ENCODE data around the gene TTC7B.

DNA sequence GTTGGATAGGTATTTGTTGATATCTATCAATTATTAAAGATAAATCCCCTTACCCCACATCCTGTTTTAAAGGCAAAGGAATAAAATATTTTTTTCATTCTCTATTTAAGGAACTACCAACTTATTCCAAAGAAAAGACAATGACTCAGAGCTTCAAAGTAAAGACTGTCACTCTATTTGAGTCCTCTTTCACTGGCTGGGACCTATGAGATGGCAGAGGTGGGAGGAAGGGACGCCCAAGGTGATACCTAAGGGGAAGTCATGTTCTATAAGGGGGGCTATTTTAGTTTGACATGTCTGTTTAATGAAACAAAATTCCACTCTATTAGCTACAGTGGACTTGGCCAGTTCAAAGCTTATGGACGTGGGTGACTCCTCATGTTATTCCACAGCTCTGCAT lies 209.8 kb downstream of the TTC7B start:
- TF ChIP-seq CTCF (conservative IDR thresholded peaks at IDR 0.05 in 1 of 2, IDR thresholded peaks at IDR 0.05 in 1 of 2; ENCODE audit: low read depth in 1 of 2, low read length in 2 of 2) = no peak
- no peak for TF ChIP-seq EZH2 (IDR thresholded peaks at IDR 0.05; ENCODE audit: low read length, missing control alignments)

Data from fibroblast of lung (primary cell).